ENCODE results near the gene EPHB1.

Gene EPHB1

GRCh38 chr3:134937256-134938028 lies 142.4 kb downstream of the EPHB1 start:
- no peaks in the 10 kb centered on the region for H3K9me3 ChIP-seq
- no peaks in the 10 kb centered on the region for H3K36me3 ChIP-seq
- H3K4me1 ChIP-seq (ENCODE audit: control insufficient read depth in 1 of 2, insufficient read depth in 1 of 2, low read depth in 1 of 2, low read length in 1 of 2) = no peaks in the 10 kb centered on the region
- no peak for TF ChIP-seq CTCF (IDR thresholded peaks at IDR 0.05)
- no peak overlapping the region for H3K27ac ChIP-seq
- no peaks in the 10 kb centered on the region for H3K27me3 ChIP-seq
- H3K4me3 ChIP-seq (ENCODE audit: low read depth in 1 of 2, low read length in 1 of 2) = no peak overlapping the region

DNA sequence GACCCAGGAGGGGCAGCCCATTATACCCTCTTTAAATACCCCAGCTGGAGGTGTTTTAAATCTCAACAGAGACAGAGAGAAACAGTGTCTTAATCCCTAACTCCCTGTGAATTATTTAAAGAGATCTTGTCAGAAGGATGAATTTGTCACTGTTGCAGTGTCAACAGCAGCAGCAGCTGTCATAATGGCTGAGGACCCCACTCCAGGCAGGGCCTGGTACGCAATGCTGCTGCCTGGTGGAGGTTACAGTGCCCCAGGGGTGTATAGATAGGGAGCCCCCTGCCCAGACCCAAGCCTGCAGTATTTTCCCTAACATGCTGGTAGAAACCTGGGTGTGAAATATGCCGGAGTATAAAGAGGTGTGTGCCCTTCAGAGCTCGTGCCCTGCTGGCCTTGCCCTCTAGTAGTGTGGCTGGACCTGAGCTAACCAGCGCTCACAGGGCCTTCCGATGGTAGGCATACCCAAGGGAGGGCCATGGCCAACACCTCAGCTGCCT lies 143.0 kb downstream of the EPHB1 start:
- H3K27ac ChIP-seq = no peak overlapping the region
- no peak for TF ChIP-seq CTCF (IDR thresholded peaks at IDR 0.05)
- H3K27me3 ChIP-seq = no peaks in the 10 kb centered on the region
- H3K36me3 ChIP-seq = no peaks in the 10 kb centered on the region
- H3K4me1 ChIP-seq (ENCODE audit: control insufficient read depth in 1 of 2, insufficient read depth in 1 of 2, low read depth in 1 of 2, low read length in 1 of 2) = no peaks in the 10 kb centered on the region
- no peak overlapping the region for H3K4me3 ChIP-seq (ENCODE audit: low read depth in 1 of 2, low read length in 1 of 2)
- H3K9me3 ChIP-seq = no peaks in the 10 kb centered on the region

GRCh38 chr3:134939978-134940377 lies 144.9 kb downstream of the EPHB1 start:
- H3K9me3 ChIP-seq = no peaks in the 10 kb centered on the region
- no peak overlapping the region for H3K27ac ChIP-seq
- H3K27me3 ChIP-seq = no peaks in the 10 kb centered on the region
- H3K4me3 ChIP-seq (ENCODE audit: low read depth in 1 of 2, low read length in 1 of 2) = no peak overlapping the region
- no peaks in the 10 kb centered on the region for H3K36me3 ChIP-seq
- TF ChIP-seq CTCF (IDR thresholded peaks at IDR 0.05) = no peak
- no peaks in the 10 kb centered on the region for H3K4me1 ChIP-seq (ENCODE audit: control insufficient read depth in 1 of 2, insufficient read depth in 1 of 2, low read depth in 1 of 2, low read length in 1 of 2)

GRCh38 chr3:134941820-134942219 lies 146.8 kb downstream of the EPHB1 start:
- no peaks in the 10 kb centered on the region for H3K36me3 ChIP-seq
- H3K27me3 ChIP-seq = no peaks in the 10 kb centered on the region
- no peak for TF ChIP-seq CTCF (IDR thresholded peaks at IDR 0.05)
- no peak overlapping the region for H3K27ac ChIP-seq
- H3K9me3 ChIP-seq = no peaks in the 10 kb centered on the region
- no peaks in the 10 kb centered on the region for H3K4me1 ChIP-seq (ENCODE audit: control insufficient read depth in 1 of 2, insufficient read depth in 1 of 2, low read depth in 1 of 2, low read length in 1 of 2)
- H3K4me3 ChIP-seq (ENCODE audit: low read depth in 1 of 2, low read length in 1 of 2) = no peak overlapping the region

DNA sequence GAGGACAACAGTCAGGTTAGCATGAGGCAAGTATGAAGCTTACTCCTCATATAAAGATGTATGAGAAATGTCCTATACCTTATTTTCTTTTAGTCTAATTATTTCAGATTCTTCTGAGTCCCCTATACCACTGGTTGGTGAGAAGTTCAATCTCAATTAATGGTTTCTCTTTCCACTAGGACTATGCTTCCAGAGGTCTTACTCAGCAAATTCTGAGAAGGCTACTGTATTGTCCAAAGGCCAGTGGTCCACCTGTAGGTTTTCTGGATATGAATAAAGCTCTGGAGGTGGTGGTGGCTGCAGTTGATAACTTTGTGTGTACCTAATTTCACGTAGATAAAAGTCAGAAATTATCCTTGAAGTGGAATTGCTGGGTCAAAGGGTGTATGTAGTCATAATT lies 149.4 kb downstream of the EPHB1 start:
- no peak overlapping the region for H3K27ac ChIP-seq
- no peaks in the 10 kb centered on the region for H3K4me1 ChIP-seq (ENCODE audit: control insufficient read depth in 1 of 2, insufficient read depth in 1 of 2, low read depth in 1 of 2, low read length in 1 of 2)
- H3K27me3 ChIP-seq = no peaks in the 10 kb centered on the region
- TF ChIP-seq CTCF (IDR thresholded peaks at IDR 0.05) = no peak
- H3K36me3 ChIP-seq = no peaks in the 10 kb centered on the region
- H3K9me3 ChIP-seq = no peaks in the 10 kb centered on the region
- H3K4me3 ChIP-seq (ENCODE audit: low read depth in 1 of 2, low read length in 1 of 2) = no peak overlapping the region

Measured in neutrophil (primary cell).